ENCODE data around the gene PTPRN2. TPM values are rescaled to one million over a fixed set of nuclear protein-coding genes. Genes with fewer than 3 reads are reported as not detected.

PTPRN2 gene
- total RNA-seq, 4 donors from 2014 or later = 6.6 to 10.7 (median 8.2) TPM

GRCh38 chr7:157496416-157497275 lies 1091.0 kb downstream of the PTPRN2 start:
- Histone ChIP-seq H3K4me3 (no peak overlapping the region), H3K36me3 (no peaks in the 10 kb centered on the region), H3K4me1 (no peaks in the 10 kb centered on the region), H3K27me3 (no peaks in the 10 kb centered on the region), H3K9me3 (peaks cover 0 to 12% (median 0%) of the 10 kb centered on the region in 4 donors), H3K27ac (no peak overlapping the region)
- DNase-seq (ENCODE audit: low spot score in 2 of 2) = no peak
- WGBS, 2 donors = 69 to 75% methylated on average over 31 of the region's 31 CpGs
- TF ChIP-seq EP300 (IDR thresholded peaks at IDR 0.05) = no peak
- TF ChIP-seq POLR2A (IDR thresholded peaks at IDR 0.05) = no peak
- no peak for TF ChIP-seq CTCF (IDR thresholded peaks at IDR 0.05)

- no peaks in the 10 kb centered on the region for H3K36me3 ChIP-seq
- peaks cover 0 to 21% (median 0%) of the 10 kb centered on the region in 4 donors for H3K9me3 ChIP-seq
- WGBS, 2 donors = 55 to 62% methylated on average over 13 of the region's 13 CpGs
- no peaks in the 10 kb centered on the region for H3K4me1 ChIP-seq
- no peak overlapping the region for H3K4me3 ChIP-seq
- no peak overlapping the region for H3K27ac ChIP-seq
- H3K27me3 ChIP-seq = no peaks in the 10 kb centered on the region
- DNase-seq (ENCODE audit: low spot score in 2 of 2) = no peak
- TF ChIP-seq CTCF (IDR thresholded peaks at IDR 0.05) = no peak
- TF ChIP-seq EP300 (IDR thresholded peaks at IDR 0.05) = no peak
- no peak for TF ChIP-seq POLR2A (IDR thresholded peaks at IDR 0.05)
These were observed 1092.0 kb downstream of the PTPRN2 start for GRCh38 chr7:157495594-157495993.

- no peak for DNase-seq (ENCODE audit: low spot score in 2 of 2)
- WGBS, 2 donors = 47 to 53% methylated on average over 2 of the region's 2 CpGs
- H3K36me3 ChIP-seq = no peaks in the 10 kb centered on the region
- TF ChIP-seq EP300 (IDR thresholded peaks at IDR 0.05) = no peak
- no peak for TF ChIP-seq CTCF (IDR thresholded peaks at IDR 0.05)
- TF ChIP-seq POLR2A (IDR thresholded peaks at IDR 0.05) = no peak
- H3K4me1 ChIP-seq = no peaks in the 10 kb centered on the region
- H3K27ac ChIP-seq = no peak overlapping the region
- H3K27me3 ChIP-seq = no peaks in the 10 kb centered on the region
- H3K4me3 ChIP-seq = no peak overlapping the region
- H3K9me3 ChIP-seq = peaks cover 0 to 23% (median 0%) of the 10 kb centered on the region in 4 donors
These were observed 1092.5 kb downstream of the PTPRN2 start for GRCh38 chr7:157495177-157495553.

- Histone ChIP-seq H3K4me3 (no peak overlapping the region), H3K27ac (no peak overlapping the region), H3K9me3 (peaks cover 0 to 23% (median 0%) of the 10 kb centered on the region in 4 donors), H3K36me3 (no peaks in the 10 kb centered on the region), H3K4me1 (no peaks in the 10 kb centered on the region), H3K27me3 (no peaks in the 10 kb centered on the region)
- DNase-seq (ENCODE audit: low spot score in 2 of 2) = no peak
- WGBS, 2 donors = 69 to 72% methylated on average over 12 of the region's 12 CpGs
- TF ChIP-seq EP300 (IDR thresholded peaks at IDR 0.05) = no peak
- TF ChIP-seq CTCF (IDR thresholded peaks at IDR 0.05) = no peak
- TF ChIP-seq POLR2A (IDR thresholded peaks at IDR 0.05) = no peak
These were observed 1093.0 kb downstream of the PTPRN2 start for GRCh38 chr7:157494506-157495176.

GRCh38 chr7:157493776-157494175 lies 1093.8 kb downstream of the PTPRN2 start:
- H3K4me3 ChIP-seq = no peak overlapping the region
- no peak for DNase-seq (ENCODE audit: low spot score in 2 of 2)
- peaks cover 0 to 23% (median 0%) of the 10 kb centered on the region in 4 donors for H3K9me3 ChIP-seq
- no peaks in the 10 kb centered on the region for H3K27me3 ChIP-seq
- no peaks in the 10 kb centered on the region for H3K4me1 ChIP-seq
- no peak overlapping the region for H3K27ac ChIP-seq
- TF ChIP-seq EP300 (IDR thresholded peaks at IDR 0.05) (no peak), POLR2A (IDR thresholded peaks at IDR 0.05) (no peak), CTCF (IDR thresholded peaks at IDR 0.05) (no peak)
- WGBS, 2 donors = 78 to 80% methylated on average over 4 of the region's 4 CpGs
- no peaks in the 10 kb centered on the region for H3K36me3 ChIP-seq
